HG03135 (cell line): Measurements from ENCODE around the gene ANKRD23.

ENCODE experiments used
- ATAC-seq: cut with Tn5 transposase; IDR thresholded peaks from one replicate; pipeline ENCODE4 v1.9.1; 2021; ENCODE audit warnings: mild to moderate bottlenecking, moderate library complexity; ENCODE audit not compliant: unreplicated experiment

Gene ANKRD23

DNA sequence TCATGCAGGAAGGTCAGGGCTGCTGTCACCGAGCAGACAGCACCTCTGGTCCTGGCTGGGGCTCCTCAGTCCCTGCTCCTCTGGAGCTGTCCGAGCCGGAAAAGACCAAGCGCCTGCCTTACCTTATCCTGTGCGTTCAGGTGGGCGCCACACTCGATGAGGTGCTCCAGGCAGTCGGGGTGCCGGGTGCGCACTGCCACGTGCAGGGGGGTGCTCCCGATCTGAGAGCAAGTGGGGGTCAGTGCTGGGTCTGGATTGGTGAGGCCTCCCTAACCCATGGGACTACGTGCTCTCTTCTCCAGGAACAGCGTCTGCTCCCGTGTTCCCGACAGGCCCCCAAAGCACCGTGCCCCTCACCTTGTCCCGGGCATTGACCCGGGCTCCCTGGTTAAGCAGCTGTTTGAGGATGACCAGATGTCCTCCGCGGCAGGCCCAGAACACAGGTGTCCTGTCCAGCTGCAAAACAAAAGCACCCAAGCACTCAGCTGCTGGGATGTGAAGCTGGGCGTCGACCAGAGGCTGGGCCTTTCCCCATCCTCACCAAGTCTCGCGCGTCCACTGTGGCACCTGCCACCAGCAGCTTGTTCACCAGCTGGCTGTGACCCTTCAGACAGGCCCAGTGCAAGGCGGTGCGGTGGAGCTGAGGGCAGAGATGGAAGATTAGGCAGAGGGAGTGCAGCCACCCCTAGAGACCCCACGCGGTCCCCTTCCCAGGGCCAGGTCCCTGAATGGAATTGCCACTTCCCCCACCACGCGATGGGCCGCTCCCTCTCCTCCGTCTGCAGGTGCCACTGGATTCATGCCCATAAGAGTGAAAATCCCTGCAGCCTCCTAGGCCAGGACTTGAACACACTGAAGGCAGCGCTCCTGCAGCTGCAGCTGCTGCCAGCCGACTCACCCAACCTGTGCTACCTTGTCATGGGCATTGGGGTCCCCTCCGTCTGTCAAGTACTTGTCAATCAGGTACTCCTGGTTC lies 3.7 kb downstream of the ANKRD23 start:
- ATAC-seq, result peak; percentile 7

DNA sequence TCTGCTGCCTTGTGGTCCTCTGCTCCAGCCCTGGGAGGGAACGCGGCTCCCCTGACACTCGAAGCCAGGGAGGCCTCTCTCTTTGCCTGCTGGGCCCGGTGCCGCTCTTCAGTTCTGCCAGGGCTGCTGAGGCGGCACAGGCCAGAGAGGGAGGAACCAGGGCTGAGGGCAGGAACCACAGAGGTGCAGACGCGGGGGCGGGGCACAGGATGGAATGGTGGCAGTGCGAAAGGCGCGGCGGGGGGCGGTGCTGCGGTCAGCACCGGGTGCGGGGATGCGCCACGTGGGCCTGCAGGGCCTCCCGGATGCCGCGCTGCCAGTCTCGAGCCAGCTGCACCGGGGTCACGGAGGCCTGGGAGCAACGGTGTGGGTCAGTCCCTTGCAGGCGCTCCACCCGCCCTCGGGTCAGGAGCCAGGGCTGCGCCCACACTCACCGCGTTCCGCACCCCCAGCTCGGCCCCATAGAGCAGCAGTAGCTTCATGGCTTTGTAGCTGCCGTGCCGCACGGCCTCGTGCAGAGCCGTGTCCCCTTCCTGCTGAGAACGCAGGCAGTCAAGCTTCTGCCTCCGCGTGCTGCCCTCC lies 4.4 kb downstream of the ANKRD23 start:
- peak; percentile 68 for ATAC-seq

DNA sequence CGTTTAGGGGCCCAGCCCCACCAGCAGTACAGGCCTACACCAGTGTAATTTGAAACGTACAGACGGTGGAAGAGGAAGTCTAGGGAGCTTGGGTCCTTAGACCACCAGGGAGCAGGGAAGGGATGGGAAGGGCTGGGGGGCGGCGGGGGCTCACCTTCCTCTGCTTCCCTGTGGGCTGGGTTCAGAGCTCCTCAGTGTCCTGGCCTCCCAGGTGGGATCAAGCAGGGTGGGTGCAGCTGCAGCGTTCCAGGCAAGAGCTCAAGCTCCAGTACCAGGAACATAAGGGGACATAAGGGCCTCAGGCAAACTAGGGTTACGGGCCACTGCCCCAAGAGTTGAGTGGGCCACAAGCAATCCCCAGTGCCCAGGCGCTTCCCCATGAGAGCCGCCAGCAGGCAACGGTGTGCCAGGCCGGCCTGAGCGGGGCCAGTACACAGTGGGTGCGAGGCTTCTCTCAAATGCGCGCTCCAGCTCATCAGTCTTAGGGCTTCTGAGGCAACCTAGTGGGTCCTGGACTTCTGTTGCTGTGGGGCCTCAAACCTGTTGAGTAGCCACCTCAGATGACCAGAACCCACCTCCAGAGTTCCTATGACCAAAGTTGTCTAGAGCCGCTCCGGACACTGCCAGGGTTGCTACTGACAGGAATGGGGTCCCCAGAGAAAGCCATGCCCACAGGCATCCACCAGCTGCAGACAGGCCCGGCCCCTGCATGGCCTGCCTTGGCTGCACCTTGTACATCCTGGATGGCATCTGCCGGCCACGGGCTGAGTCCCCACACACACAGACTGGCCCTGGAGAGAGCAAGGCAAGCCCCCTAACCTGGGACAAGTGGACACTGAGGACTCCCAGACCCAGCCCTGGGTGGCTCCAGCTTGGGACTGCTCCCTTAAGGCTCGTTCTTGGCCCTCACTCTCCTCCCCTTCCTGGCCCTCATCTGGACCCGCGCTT lies 5.2 kb downstream of the ANKRD23 start:
- peak; percentile 11 for ATAC-seq

DNA sequence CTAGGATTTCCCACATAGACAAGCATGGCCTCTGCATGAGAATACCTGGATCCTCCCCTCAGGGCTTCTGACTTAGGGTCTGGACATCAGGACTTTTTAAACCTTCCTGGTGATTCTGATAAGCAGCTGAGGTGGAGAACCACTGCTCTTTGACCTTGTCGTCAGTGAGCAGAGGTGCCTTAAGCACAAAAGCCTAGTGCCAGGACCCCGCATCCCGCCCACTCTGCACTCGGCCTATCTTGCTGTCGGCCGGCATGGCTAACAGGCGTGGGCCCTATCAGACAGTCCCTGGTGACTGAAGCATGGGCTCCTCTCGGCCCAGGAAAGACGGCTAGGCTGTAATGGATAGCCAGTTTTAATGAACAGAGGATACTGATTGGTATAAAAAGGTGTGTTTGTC lies 6.2 kb downstream of the ANKRD23 start:
- ATAC-seq, result no peak

DNA sequence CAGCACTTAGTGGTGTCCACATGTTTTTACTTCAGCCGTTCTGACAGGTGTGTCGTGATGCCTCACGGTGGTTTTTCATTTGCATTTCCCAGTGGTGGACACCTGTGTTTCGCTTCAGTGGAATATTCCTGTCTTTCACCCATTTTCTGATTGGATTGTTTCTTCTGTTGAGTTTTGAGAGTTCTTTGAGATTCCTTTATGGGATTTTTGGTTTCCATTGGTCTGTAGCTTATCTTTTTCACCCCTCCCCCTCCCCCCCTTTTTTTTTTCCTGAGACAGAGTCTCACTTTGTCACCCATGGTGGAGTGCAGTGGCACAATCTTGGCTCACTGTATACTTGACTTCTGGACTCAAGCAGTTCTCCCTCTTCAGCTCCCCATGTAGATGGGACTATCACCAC lies 8.0 kb downstream of the ANKRD23 start:
- ATAC-seq, result no peak

DNA sequence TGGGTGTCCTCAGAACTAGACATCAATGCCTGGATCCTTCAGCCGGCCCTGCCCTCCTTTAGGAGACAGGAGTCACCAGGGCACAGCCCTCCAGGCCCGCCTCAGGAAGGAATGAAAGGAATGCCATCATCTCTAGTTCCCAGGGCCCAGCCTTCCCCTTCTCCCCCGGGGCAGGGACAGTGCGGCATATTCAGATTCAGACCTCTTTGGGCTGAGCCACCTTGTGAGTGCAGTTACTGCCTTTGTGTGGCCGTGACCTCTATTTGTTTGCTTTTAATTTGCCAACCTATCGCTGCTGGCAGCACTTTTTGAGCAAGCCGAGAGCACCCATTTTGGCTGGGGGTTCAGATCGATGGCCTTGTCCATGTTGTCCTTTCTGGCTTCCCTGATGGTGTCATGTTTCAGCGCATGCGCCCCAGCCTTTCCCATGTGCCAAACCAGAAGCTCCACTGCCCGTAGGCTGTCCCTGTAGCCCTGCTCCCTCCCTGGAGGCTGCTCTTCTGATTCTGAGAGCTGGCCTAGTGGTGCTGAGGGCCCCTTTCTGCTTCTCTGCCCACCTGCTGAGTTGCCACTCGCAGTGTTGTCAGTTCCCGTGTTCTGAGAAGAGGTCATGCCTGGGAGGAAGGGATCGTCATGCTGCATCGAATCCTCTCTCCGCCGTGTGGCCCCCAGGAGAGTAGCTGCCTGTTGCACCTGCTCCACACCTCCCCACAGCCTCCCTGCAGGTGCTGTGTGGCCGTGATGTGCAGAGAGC lies 10.9 kb downstream of the ANKRD23 start:
- no peak for ATAC-seq

DNA sequence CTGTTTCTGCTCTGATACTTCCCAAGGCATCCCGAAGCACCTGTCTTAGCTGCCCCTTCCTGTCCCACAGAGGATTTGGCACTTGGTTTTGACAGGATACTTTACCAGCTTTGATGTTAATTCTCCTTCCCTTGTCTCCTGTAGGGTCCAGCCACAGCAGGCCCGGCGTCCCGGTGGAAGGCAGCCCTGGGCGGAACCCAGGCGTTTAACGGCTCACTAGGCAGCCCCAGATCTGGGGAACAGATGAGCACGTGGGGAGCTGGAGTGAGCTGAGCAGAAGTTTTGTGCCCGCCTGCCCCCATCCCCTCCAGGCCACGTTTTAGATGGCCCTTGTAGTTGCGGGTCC lies 11.4 kb downstream of the ANKRD23 start:
- ATAC-seq, result no peak

DNA sequence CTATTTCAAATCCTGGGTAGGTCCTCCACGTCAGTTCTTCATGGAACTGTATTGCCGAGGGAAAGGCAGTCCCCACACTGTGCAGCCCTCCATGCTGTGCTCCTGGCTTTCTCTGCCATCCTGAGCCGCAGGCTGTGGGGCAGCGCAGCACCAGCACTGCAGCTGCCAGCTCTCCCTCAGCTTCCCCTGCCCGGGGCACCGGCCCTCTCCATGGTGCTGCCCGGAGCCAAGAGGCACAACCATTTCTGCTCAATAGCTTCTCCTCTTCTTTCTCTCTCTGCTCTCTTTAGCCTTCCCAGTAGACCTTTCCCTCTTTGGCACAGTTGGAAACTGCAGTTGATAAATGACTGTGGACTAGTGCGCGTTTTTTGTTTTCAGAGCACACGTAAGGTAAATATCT lies 12.1 kb downstream of the ANKRD23 start:
- no peak for ATAC-seq

DNA sequence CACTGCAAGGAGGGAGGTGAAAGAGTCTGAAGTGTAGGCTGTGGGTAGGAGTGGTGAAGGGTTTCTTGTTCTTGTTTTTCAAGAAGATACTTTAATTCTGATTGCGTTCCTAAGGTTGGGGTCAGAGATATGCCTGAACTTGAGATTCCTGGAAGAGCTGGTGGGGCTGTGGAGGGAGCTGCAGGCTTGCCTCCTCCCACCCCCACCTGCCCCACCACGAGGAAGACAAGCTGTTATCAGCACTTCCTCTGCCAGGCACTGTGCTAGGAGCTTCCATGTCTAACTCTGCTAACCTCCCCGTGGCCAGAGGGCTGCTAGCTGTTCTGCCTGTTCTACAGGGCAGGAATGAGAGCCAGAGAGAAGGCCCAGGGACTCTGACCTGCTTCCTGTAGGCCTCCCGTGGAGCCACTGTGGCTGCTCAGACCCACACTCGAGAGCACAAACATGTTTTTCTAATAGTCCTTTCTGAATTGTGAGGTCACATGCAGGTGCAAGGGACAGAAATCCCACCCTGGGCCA lies 13.7 kb downstream of the ANKRD23 start:
- no peak for ATAC-seq

DNA sequence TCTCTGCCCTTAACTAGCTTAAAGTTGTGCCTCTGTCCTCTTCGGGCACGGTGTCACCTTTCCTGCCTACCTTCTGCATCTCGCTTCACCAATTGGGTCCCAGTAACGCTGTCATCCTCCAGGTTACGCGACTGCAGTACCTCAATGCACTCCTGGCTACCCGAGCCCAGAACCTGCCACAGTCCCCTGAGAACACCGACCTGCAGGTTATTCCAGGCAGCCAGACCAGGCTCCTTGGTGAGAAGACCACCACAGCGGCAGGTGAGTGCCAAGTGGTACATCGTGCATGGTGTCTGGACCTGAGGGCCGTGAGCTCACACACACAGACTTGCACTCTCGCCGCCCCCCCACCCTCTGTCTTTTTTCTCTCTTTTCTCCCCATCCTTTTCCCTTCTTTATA lies 14.9 kb downstream of the ANKRD23 start:
- no peak for ATAC-seq

DNA sequence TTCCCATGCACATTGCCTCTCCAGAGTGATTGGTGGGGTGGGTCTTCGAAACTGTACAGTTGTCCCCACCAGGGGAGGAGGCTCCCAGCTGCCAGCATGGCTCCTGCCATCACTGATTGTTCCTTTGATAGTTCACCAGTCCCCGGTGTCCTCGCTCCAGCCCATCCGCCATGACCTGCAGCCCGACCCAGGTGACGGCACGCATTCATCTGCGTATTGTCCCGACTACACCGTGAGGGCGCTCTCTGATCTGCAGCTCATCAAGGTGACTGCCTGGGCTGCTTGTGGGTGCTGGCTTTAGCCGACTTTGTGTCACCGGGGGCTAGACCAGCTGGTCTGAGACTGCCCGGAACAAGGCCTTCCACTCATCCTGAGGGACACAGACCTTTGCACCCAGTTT lies 15.4 kb downstream of the ANKRD23 start:
- no peak for ATAC-seq

DNA sequence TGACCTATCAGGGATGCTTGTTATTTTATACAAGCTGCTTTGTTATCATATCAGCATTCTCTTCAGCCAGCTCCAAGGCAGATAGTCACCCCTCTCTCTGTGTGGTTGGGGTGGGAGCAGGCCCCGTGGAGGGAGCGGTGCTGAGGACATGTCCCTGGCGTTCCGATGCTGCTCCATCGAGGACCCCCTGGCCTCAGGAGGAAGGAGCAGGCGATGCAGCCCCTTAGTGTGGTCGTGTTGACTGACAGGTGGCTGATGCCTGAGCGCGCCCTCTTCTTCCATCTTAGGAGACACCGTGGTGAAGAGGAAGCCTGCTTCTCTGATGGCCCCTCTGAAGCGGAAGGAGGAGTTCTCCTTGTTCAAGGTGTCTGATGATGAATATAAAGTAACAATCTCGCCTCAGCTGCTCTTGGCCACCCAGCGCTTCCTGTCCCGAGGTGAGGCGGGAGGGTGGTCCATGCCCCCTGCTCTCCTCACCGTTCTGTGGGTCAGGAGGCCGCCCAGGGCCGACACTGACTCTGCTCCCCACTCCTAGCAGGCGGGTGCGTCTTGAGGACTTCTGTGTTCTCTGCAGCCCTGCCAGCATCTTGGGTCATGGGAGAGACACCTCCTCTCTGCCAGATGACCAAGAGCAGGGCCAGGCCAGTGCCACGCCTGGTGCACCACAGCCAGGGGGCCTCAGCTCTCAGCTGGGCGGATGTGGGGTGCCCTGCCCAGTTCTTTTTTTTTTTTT lies 17.1 kb downstream of the ANKRD23 start:
- no peak for ATAC-seq

DNA sequence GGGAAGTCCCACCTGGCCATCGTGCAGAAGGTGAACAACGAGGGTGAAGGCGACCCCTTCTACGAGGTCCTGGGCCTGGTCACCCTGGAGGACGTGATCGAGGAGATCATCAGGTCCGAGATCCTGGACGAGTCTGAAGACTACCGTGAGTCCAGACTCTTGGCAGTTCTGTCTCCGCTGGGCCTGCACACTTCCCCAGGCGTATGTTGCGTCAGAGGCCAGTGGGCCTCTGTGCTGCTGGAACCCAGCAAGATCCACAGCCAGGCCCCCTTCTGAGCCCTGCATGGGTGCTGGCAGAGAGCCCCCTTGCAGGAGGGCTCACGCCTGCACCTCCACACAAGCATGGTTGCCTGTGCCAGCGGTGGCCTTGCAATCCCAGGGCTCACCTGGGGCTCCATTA lies 18.8 kb downstream of the ANKRD23 start:
- ATAC-seq, result no peak

DNA sequence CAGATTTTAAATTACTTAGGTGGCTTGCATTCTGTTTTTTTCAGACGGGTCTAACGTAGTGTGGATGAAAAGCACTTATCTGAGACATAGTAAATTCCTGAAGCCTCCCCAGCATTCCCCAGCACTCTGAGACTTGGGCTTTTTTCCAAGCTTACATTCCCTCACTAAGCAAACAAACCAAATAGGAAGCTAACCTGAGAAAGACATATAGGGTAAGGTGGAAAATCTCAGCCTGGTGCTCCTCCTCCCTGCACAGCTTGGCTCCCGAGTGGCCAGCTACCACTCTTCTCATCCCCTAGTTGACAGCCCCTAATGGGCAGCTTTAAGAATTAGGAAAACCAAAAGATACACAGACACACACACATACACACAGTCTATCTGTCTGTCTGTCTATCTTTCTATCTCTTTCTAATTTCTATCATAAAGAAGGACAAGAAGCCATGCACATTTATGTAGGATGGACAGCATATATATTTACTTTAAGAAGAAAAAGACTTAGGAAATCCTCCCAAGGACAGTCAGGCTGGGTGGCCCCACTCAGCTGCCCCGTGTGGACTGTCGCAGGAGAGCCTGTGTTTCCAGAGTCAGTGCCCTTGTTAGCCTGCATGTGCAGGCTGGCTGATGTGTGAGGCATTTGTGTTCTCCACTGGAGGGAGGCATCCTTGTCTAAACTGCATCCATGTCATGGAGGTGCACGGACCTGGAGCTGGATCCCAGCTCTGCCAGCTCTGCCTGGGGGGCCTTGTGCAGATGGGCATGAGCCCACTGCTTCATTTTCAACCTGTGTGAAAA lies 19.5 kb downstream of the ANKRD23 start:
- ATAC-seq, result no peak

DNA sequence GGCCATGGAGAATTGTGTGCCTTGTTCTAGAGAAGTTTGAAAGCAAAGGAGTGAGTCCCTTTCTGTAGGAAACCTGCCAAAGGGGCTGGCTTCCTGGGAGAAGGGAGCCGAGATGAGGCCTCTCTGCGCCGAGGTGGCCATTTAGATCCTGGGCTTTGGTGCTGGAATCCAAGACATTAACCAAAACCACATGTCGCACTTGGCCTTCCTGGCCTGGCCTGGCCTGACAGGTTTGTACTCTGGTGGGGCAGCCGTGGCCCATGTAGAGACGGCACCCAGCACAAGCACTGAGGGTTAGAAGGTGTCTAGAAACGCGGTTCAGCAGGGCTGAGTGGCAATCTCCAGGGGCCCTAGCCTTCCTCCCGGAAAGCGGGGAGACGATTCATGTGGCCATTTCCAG lies 20.6 kb downstream of the ANKRD23 start:
- ATAC-seq, result no peak

DNA sequence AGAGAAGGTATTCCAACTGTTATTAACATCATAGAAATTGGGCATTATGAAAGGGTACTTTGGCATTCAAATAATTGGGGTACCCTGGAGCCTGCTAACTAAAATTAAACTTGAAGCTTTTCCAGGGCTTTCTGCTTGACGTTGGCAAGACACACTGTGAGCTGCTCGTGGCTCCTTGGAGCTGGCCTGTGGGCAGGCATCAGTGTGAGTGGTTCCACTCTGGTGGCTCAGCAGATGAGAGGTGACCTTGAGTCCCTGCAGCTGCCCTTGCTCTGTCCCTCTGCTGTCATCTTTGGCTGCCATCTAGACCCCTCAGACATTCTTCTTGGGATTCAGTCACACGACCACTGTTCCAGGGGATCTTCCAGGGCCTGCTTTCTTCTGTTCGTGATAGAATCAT lies 21.0 kb downstream of the ANKRD23 start:
- ATAC-seq, result no peak

DNA sequence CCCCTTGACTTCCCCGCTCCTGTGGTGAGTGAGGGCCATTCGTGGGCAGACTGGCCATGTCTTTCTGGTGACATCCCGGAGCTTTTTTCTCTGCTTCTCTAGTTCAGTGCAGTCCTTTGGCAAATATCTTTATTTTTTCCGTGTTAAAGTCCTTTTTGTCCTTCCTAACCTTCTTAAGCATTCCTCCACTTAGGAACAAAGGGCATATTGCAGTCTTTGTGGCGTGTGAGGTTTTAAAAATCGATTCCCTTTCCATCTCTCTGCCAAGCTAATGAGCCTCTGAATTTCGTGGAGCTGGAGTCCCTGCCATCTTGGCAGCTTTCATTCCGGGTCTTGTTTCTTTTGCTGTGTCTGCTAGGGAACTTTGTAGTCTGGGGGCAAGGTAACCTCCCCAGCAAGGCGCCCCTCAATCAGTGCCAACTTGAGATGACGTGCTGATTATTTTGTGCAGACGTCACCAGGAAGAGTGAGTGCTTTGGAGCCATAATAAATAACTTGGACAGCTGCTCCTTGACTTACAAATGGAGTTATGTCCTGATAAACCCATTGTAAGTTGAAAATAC lies 22.6 kb downstream of the ANKRD23 start:
- ATAC-seq, result no peak

DNA sequence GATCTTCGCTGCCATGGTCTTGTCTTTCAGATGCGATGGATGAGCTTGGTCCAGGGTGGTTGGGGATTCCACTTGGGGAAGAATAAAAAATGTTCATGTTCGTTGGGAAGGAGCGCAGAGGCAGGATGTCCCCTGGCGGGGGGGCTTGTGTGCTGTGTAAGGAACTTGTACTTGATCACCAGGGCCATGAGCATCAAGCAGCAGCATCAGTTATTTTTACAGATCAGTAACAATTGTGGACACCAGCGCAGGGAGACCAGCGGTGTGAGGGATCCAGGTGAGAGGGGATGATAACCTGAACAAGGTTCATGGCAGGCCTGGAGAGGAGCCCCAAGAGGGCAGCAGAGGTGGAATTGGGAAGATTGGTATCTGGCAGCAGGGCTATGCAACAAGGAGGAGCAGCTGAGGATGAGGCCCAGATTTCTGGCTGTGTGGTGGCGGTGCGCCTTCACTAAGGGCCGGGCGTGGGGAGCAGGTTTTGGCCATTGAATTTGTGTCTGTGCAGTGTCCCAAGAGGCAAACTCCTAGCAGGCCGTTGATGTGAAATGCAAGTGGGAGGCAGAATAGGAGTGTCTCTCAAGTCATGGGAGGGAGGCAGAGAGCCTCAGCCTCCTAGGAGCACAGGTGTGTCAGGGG lies 23.8 kb downstream of the ANKRD23 start:
- no peak for ATAC-seq
